AG10803 (cell line): Measurements from ENCODE around the gene FARP1.

Source experiments
- DNase-seq: peaks from one replicate; pipeline ENCODE4 v3.0.0; 2010; ENCODE audit warnings: low read depth
- H3K4me3 ChIP-seq: 2 replicates; pipeline ENCODE4 v1.5.1; 2011; ENCODE audit warnings: mild to moderate bottlenecking, low read length, control low read depth
- TF ChIP-seq, protein P1 (sequence below): conservative IDR thresholded peaks from 2 replicates; pipeline ENCODE4 v1.5.1; 2011; ENCODE audit warnings: mild to moderate bottlenecking, low read length, control low read depth, inconsistent platforms

The FARP1 gene

DNA sequence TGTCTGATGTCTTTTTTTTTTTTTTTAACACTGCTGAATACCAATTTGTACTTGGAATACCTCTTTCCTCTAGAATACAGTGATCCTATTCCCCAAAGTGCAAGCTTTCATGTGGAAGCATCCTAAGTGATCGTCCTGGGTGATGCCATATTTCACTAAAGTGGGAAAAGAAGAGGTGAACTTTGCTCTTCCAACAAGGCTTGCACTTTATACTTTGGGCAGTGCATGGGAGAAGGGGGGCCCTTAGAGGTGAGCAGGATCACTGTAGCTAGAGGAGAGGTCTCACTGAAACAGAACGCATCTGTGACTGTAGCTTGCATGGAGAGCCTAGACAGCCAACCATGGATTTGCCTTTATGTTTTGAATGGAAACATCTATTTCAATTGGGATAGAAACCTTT is 260.2 kb downstream of the FARP1 start:
- TF ChIP-seq, protein P1, sequence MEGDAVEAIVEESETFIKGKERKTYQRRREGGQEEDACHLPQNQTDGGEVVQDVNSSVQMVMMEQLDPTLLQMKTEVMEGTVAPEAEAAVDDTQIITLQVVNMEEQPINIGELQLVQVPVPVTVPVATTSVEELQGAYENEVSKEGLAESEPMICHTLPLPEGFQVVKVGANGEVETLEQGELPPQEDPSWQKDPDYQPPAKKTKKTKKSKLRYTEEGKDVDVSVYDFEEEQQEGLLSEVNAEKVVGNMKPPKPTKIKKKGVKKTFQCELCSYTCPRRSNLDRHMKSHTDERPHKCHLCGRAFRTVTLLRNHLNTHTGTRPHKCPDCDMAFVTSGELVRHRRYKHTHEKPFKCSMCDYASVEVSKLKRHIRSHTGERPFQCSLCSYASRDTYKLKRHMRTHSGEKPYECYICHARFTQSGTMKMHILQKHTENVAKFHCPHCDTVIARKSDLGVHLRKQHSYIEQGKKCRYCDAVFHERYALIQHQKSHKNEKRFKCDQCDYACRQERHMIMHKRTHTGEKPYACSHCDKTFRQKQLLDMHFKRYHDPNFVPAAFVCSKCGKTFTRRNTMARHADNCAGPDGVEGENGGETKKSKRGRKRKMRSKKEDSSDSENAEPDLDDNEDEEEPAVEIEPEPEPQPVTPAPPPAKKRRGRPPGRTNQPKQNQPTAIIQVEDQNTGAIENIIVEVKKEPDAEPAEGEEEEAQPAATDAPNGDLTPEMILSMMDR, result no peak

DNA sequence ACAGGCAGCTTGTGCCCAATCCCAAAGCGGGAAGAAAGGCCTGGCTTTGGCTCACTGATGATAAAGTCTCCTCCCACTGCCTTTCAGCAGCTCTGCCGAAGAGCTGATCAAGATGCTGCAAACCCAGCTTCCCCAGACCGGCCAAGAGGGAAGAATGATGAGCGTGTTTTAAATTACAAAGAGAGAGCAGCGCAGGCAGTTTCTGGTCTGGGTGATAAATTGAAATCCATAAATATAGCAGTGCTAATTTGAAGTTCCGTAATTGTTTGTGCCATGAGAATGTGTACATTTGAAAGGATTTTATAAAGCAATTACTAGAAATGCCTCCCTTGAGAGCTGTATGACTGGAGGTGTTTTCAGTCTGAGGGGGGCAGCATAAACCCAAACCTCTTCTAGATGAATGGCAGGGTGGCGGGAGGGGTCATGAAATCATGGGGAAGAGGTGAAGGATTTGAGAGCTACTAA is 262.2 kb downstream of the FARP1 start:
- TF ChIP-seq, protein P1, result no peak
- H3K4me3 ChIP-seq, result no peak overlapping the region
- peak; percentile 52 for DNase-seq

More for the DNA sequence above, 260.2 kb downstream of the FARP1 start:
- H3K4me3 ChIP-seq, result no peak overlapping the region
- DNase-seq, result no peak

DNA sequence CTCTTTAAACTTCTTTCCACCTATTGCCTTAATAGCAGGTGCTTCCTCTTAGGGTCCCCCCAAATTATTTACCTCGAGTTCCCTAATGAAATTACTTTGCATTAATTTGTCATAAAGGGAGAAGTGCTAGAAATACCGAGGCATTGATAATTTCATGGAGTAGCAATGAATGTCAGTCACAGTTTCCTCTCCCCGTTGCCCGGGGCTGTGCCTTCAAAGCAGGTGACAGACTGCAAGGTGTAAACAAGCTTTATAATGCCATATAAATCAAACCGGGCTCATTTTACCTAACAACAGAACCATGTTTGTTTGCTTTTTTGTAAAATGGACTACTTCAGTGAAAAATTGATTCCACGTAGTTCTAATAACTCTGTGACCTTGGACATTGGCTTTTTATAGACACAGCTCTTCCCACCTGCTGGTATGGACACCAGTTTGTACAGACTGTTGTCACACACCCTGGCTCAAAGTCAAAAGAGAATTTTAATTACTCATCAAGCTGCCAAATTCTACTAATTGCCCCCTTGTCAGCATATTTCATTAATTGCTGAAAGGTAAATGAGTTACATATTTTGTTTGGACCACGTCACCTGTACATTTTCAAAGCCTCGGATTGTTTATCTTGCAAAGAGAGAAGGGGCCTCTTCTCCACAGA is 262.9 kb downstream of the FARP1 start:
- no peak for DNase-seq
- H3K4me3 ChIP-seq, result no peak overlapping the region
- TF ChIP-seq, protein P1, result no peak

DNA sequence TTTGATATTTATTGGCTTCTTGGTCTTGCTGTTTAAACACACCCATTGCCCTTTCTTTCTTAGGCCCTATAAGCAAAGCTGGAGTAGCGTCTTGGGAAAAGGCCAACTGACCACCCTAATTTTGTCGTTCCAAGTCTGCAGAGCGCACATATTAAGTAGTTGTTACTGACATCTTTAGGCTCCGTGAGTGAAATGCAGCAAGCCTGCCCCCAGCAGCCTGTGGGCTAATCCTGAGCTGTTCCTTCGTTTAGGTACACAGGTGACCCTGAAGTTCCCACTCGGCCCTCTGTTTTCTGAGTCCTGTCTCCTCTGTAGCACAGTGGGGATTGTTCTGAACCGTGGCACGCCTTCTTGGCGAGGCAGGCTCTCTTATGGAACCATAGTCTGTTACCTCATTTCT is 263.5 kb downstream of the FARP1 start:
- no peak overlapping the region for H3K4me3 ChIP-seq
- no peak for DNase-seq
- TF ChIP-seq, protein P1, result no peak

DNA sequence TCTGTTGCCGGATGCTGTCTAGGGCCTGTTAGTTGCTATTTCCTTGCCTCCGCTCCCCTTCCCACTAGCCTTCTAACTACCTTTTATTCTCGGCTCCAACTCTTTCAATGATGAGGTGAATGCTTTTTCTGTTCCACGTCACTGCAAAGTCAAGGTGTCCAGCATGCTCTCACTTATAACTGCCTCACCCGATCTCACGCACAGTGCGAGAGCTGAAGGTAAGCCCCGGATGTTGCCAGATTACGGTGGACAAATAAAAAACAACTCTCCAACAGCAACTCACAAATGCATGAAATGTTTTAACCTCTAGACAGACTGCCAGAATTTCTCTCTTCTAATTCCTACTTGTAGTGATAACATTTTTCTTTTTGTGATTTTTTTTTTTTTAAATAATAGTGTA is 264.1 kb downstream of the FARP1 start:
- TF ChIP-seq, protein P1, result no peak
- no peak for DNase-seq
- H3K4me3 ChIP-seq, result no peak overlapping the region

DNA sequence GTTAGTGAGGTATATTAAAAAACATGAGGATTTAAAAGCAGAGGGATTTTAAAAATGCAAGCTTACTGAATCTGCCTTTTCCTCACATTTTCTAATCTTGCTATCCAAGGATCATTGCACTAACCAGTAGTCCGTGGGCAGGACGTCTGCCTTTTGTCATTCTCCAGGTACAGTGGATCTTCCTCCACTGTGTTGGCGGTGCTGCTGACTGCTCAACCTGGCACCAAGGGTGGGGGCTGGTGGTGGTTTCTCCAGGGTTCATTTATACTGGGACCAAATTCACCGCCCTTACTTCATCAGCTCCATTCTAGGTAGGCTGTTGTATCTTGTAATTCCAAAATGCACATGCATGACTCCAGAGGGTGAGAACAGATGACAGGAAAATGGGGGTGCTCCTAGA is 264.7 kb downstream of the FARP1 start:
- no peak overlapping the region for H3K4me3 ChIP-seq
- DNase-seq, result no peak
- TF ChIP-seq, protein P1, result no peak

DNA sequence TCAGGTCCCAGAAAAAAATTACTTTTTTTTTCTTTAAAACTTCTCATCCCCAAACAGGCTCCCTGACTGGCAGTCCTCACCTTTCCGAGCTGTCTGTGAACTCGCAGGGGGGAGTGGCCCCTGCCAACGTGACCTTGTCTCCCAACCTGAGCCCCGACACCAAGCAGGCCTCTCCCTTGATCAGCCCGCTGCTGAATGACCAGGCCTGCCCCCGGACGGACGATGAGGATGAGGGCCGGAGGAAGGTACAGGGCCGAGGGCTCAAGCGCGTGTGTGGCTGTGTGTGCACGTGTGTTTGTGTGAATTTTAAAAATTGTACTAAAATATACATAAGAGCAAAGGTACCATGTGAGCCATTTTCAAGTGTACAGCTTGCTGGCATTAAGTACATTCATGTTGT is 266.4 kb downstream of the FARP1 start:
- H3K4me3 ChIP-seq, result no peak overlapping the region
- TF ChIP-seq, protein P1, result no peak
- no peak for DNase-seq
